ENCODE data around the gene TRIM14. TPM values are rescaled to one million over a fixed set of nuclear protein-coding genes. Genes with fewer than 3 reads are reported as not detected.

Gene TRIM14
- total RNA-seq, 1 donor from 2014 or later: 9.4 TPM

DNA sequence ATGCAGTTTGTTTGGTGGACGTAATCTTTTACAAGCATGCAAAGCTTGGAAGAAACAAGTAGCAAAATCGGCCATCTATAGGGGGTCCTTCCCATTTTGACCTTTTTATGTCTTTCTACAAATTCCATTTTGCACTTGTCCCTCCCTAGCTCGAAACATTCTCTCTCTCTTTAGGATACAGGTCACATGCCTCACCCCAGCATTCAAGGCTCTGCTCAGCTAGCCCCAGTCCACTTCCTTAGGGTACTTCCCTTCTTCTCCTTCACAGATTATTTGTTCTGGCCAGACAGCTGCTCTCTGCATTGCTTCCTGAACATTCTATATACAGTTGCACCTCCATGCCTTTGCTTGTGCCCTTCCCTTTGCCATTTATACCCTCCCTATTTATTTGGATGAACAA is 31.7 kb upstream of the TRIM14 start:
- TF ChIP-seq, protein P1, sequence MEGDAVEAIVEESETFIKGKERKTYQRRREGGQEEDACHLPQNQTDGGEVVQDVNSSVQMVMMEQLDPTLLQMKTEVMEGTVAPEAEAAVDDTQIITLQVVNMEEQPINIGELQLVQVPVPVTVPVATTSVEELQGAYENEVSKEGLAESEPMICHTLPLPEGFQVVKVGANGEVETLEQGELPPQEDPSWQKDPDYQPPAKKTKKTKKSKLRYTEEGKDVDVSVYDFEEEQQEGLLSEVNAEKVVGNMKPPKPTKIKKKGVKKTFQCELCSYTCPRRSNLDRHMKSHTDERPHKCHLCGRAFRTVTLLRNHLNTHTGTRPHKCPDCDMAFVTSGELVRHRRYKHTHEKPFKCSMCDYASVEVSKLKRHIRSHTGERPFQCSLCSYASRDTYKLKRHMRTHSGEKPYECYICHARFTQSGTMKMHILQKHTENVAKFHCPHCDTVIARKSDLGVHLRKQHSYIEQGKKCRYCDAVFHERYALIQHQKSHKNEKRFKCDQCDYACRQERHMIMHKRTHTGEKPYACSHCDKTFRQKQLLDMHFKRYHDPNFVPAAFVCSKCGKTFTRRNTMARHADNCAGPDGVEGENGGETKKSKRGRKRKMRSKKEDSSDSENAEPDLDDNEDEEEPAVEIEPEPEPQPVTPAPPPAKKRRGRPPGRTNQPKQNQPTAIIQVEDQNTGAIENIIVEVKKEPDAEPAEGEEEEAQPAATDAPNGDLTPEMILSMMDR (IDR thresholded peaks at IDR 0.05; ENCODE audit: insufficient read depth, low read length, poor library complexity, severe bottlenecking): no peak
- H3K27me3 ChIP-seq (ENCODE audit: control insufficient read depth, insufficient read depth, low read length): no peaks in the 10 kb centered on the region
- no peaks in the 10 kb centered on the region for H3K36me3 ChIP-seq (ENCODE audit: control insufficient read depth, insufficient read depth, low read length)
- H3K4me3 ChIP-seq (ENCODE audit: low read depth, low read length): no peak overlapping the region
- DNase-seq (ENCODE audit: low read depth): no peak

DNA sequence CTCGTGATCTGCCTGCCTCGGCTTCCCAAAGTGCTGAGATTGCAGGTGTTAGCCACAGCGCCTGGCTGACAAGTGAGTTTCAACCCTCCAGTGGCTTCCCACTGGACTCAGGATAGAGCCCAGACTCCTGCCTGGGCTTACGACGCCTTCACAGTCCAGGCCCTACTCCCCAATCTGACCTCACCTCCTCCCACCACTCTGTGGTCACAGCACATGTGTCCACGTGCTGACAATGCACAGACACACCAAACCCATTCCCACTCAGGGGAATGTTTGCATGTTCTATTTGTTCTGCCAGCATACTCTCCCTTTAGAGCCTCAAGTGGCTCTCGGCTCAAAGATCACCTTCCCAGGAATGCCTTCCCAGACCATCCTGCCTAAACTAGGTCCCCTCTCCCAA is 31.1 kb upstream of the TRIM14 start:
- Histone ChIP-seq H3K4me3 (ENCODE audit: low read depth, low read length) (no peak overlapping the region), H3K36me3 (ENCODE audit: control insufficient read depth, insufficient read depth, low read length) (no peaks in the 10 kb centered on the region), H3K27me3 (ENCODE audit: control insufficient read depth, insufficient read depth, low read length) (no peaks in the 10 kb centered on the region)
- TF ChIP-seq, protein P1 (IDR thresholded peaks at IDR 0.05; ENCODE audit: insufficient read depth, low read length, poor library complexity, severe bottlenecking): no peak
- no peak for DNase-seq (ENCODE audit: low read depth)

DNA sequence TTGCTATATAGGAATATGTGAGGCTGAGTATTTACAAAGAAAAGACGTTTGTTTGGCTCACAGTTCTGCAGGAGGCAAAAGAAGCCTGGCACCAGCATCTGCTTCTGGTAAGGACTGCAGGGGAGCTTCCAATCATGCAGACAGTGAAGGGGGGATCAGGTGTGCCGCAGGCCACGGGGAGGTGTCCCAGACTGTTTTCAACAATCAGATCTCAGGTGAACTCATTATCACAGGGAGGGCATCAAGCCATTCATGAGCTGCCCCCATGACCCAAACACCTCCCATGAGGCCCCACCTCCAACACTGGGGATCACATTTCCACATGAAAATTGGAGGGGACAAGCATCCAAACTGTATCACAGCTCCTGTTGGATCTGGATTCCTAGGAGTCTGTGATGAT is 30.4 kb upstream of the TRIM14 start:
- no peaks in the 10 kb centered on the region for H3K36me3 ChIP-seq (ENCODE audit: control insufficient read depth, insufficient read depth, low read length)
- H3K27me3 ChIP-seq (ENCODE audit: control insufficient read depth, insufficient read depth, low read length): no peaks in the 10 kb centered on the region
- no peak overlapping the region for H3K4me3 ChIP-seq (ENCODE audit: low read depth, low read length)
- no peak for DNase-seq (ENCODE audit: low read depth)
- TF ChIP-seq, protein P1 (IDR thresholded peaks at IDR 0.05; ENCODE audit: insufficient read depth, low read length, poor library complexity, severe bottlenecking): no peak

DNA sequence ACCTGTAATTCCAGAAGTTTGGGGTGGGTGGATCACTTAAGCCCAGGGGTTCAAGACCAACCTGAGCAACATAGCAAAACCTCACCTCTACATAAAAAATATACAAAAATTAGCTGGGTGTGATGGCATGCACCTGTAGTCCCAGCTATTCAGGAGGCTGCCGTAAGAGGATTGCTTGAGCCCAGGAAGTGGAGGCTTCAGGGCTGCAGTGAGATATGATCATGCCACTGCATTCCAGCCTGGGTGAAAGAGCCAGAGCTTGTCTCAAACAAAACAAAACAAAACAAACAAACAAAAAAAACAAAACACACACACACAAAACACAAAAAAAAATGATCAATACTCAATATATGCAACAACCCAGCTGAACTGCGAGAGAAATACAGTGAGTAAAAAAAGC is 29.5 kb upstream of the TRIM14 start:
- DNase-seq (ENCODE audit: low read depth): no peak
- no peak overlapping the region for H3K4me3 ChIP-seq (ENCODE audit: low read depth, low read length)
- H3K36me3 ChIP-seq (ENCODE audit: control insufficient read depth, insufficient read depth, low read length): no peaks in the 10 kb centered on the region
- H3K27me3 ChIP-seq (ENCODE audit: control insufficient read depth, insufficient read depth, low read length): no peaks in the 10 kb centered on the region
- TF ChIP-seq, protein P1 (IDR thresholded peaks at IDR 0.05; ENCODE audit: insufficient read depth, low read length, poor library complexity, severe bottlenecking): no peak

DNA sequence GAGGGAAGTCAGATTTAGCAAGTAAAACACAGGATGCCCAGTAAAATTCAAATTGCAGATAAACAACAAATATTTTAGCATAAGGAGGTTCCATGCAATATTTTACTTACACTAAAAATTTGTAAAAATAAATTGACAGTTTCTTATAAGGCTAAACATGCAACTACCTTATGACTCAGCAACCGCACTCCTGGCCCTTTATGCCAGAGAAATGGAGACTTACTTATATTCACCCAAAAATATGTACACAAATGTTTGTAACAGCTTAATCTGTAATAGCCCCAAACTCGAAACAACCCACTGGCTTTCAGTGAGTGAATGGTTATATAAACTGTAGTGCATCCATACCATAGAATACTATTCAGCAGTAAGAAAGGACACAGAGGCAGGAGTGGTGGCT is 28.6 kb upstream of the TRIM14 start:
- no peaks in the 10 kb centered on the region for H3K36me3 ChIP-seq (ENCODE audit: control insufficient read depth, insufficient read depth, low read length)
- no peak for DNase-seq (ENCODE audit: low read depth)
- no peaks in the 10 kb centered on the region for H3K27me3 ChIP-seq (ENCODE audit: control insufficient read depth, insufficient read depth, low read length)
- TF ChIP-seq, protein P1 (IDR thresholded peaks at IDR 0.05; ENCODE audit: insufficient read depth, low read length, poor library complexity, severe bottlenecking): no peak
- H3K4me3 ChIP-seq (ENCODE audit: low read depth, low read length): no peak overlapping the region
